HepG2 (cell line): Measurements from ENCODE around the gene TADA1. TPM values are rescaled to one million over a fixed set of nuclear protein-coding genes. Genes with fewer than 3 reads are reported as not detected.

Experiments
- CCDC6 ChIP-seq: sonication (generic); formaldehyde crosslinking; IDR thresholded peaks from 2 replicates; pipeline ENCODE4 v1.8.1; 2022; ENCODE audit warnings: mild to moderate bottlenecking, missing genetic modification reagents, moderate library complexity
- ELF4 ChIP-seq: sonication (generic); formaldehyde crosslinking; IDR thresholded peaks from 2 replicates; pipeline ENCODE4 v1.5.0; 2020; ENCODE audit warnings: missing genetic modification reagents, mild to moderate bottlenecking, moderate library complexity, borderline replicate concordance
- HNF4G ChIP-seq, 2 experiments: sonication (generic) in 1 of 2; formaldehyde crosslinking in 1 of 2; IDR thresholded peaks; 2 replicates each; pipeline versions ENCODE4 v1.4.0 to v1.6.1; 2011 to 2020; ENCODE audit warnings: borderline replicate concordance in 2 of 2, low read depth in 2 of 2, mild to moderate bottlenecking in 2 of 2, low read length in 1 of 2, missing genetic modification reagents in 1 of 2, moderate library complexity in 1 of 2
- MXD4 ChIP-seq: IDR thresholded peaks from 2 replicates; pipeline ENCODE4 v1.6.1; 2016; ENCODE audit warnings: mild to moderate bottlenecking, missing biosample characterization, missing genetic modification reagents
- SSRP1 ChIP-seq: IDR thresholded peaks from 2 replicates; pipeline ENCODE4 v1.6.1; 2016; ENCODE audit warnings: control low read depth
- THYN1 ChIP-seq: sonication (generic); formaldehyde crosslinking; IDR thresholded peaks from 2 replicates; pipeline ENCODE4 v1.8.1; 2023; ENCODE audit warnings: low read depth, mild to moderate bottlenecking, moderate library complexity, missing genetic modification reagents, borderline replicate concordance
- polyA plus RNA-seq, 8 experiments: library from polyadenylated mRNA; depleted of rRNA in 3 of 8; stranded (reverse) in 7 of 8; unstranded in 1 of 8; fragments of >200 nt; fragmentation: Illumina TruSeq in 4 of 8; extraction: Trizol in 4 of 8; gene quantifications; 2 replicates each; pipeline versions ENCODE4 v1.2.1 to v1.2.3, GENCODE V29; 2011 to 2016; ENCODE audit warnings: low read depth in 4 of 8, missing spikeins in 1 of 8, mixed read lengths in 1 of 8; ENCODE audit not compliant: insufficient read depth in 1 of 8
- total RNA-seq, 5 experiments: library from RNA; depleted of rRNA; stranded (reverse); fragments of >200 nt; fragmentation: Illumina TruSeq; extraction: Trizol; gene quantifications; 2 replicates each; pipeline ENCODE4 v1.2.3, GENCODE V29; 2016; ENCODE audit warnings: low read depth in 1 of 5
- TF ChIP-seq, protein P1 (sequence below), 2 experiments: sonication (generic) in 1 of 2; formaldehyde crosslinking in 1 of 2; IDR thresholded peaks; 2 replicates each; pipeline versions ENCODE4 v1.4.0 to v1.6.1; 2016 to 2020; ENCODE audit warnings: borderline replicate concordance in 1 of 2, low read depth in 1 of 2, mild to moderate bottlenecking in 1 of 2, missing genetic modification reagents in 1 of 2
- TF ChIP-seq, protein P2 (sequence below): sonication (generic); formaldehyde crosslinking; IDR thresholded peaks from 2 replicates; pipeline ENCODE4 v1.9.0; 2021; ENCODE audit warnings: missing genetic modification reagents, mild to moderate bottlenecking, borderline replicate concordance
- TF ChIP-seq, protein P3 (sequence below): sonication (generic); formaldehyde crosslinking; IDR thresholded peaks from one replicate; pipeline ENCODE4 v1.5.1; 2020; ENCODE audit warnings: mild to moderate bottlenecking, missing genetic modification reagents; ENCODE audit errors: not compliant biosample characterization

Gene TADA1
- total and polyA plus RNA-seq, 2 of the 13 experiments (the other 11 are each of a cell fraction or from before 2014, with no cell fraction given) = 28.3 to 29.1 TPM

DNA sequence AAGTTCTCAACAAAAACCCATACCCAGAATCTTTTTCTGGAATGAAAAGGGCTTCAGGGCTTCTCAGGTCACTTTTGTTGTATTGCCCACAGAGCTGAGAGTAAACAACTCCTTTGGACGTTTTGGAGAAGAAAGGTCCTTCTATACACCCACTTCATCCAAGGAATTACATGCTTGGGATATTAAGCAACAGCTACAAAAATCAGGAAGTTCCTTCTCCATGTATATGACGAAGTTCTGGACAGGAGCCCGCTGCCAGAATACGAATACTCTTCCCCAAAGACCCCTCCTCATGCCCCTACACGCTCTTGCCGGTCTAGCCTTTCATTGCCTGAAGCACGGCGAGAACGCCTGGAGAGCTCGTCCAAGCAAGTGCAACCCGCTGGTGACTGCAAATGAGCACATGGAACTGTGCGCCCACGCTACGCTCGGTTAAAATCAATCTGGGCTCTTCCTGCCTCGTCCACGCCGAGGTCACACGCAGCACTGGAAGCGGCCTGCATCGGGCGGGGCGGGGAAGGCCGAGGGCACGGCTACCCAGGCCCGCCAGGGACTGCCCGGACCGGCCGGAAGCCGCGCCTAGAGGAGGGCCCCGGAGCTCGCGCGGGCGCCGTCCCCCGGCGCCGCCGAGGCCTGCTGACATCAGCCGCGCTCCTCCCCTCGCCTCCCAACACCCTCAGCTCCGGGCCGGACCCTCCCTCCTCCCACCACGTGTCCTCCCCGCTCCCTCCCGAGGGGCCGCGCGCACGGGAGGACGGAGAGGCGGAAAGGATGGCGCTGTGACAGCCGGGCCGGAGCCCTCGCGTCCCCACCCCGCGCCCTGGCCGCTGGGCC is 37.1 kb downstream of the TADA1 start, which contains the start of gene POGK (continued):
- TF ChIP-seq, protein P1, sequence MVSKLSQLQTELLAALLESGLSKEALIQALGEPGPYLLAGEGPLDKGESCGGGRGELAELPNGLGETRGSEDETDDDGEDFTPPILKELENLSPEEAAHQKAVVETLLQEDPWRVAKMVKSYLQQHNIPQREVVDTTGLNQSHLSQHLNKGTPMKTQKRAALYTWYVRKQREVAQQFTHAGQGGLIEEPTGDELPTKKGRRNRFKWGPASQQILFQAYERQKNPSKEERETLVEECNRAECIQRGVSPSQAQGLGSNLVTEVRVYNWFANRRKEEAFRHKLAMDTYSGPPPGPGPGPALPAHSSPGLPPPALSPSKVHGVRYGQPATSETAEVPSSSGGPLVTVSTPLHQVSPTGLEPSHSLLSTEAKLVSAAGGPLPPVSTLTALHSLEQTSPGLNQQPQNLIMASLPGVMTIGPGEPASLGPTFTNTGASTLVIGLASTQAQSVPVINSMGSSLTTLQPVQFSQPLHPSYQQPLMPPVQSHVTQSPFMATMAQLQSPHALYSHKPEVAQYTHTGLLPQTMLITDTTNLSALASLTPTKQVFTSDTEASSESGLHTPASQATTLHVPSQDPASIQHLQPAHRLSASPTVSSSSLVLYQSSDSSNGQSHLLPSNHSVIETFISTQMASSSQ (IDR thresholded peaks at IDR 0.05; ENCODE audit: low read depth) = no peak
- TF ChIP-seq, protein P1 (CRISPR knock-in tag; IDR thresholded peaks at IDR 0.05; ENCODE audit: borderline replicate concordance) = peak; percentile 24; the same call in 1 of the 2 replicates
- TF ChIP-seq ELF4 (CRISPR knock-in tag) (no peak), MXD4 (CRISPR knock-in tag) (peak; percentile 74; the same call in 1 of the 2 replicates), THYN1 (CRISPR knock-in tag) (no peak), SSRP1 (CRISPR knock-in tag) (no peak), CCDC6 (CRISPR knock-in tag) (peak; percentile 54; the same call in 1 of the 2 replicates), HNF4G (IDR thresholded peaks at IDR 0.05; ENCODE audit: borderline replicate concordance, low read depth, low read length) (no peak), HNF4G (CRISPR knock-in tag; IDR thresholded peaks at IDR 0.05; ENCODE audit: borderline replicate concordance, low read depth) (0 out of 2 replicates have a peak, but pooled peaks have one; percentile 52)
- TF ChIP-seq, protein P2, sequence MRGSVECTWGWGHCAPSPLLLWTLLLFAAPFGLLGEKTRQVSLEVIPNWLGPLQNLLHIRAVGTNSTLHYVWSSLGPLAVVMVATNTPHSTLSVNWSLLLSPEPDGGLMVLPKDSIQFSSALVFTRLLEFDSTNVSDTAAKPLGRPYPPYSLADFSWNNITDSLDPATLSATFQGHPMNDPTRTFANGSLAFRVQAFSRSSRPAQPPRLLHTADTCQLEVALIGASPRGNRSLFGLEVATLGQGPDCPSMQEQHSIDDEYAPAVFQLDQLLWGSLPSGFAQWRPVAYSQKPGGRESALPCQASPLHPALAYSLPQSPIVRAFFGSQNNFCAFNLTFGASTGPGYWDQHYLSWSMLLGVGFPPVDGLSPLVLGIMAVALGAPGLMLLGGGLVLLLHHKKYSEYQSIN (CRISPR knock-in tag) = peak; percentile 66; the same call in 1 of the 2 replicates
- TF ChIP-seq, protein P3, sequence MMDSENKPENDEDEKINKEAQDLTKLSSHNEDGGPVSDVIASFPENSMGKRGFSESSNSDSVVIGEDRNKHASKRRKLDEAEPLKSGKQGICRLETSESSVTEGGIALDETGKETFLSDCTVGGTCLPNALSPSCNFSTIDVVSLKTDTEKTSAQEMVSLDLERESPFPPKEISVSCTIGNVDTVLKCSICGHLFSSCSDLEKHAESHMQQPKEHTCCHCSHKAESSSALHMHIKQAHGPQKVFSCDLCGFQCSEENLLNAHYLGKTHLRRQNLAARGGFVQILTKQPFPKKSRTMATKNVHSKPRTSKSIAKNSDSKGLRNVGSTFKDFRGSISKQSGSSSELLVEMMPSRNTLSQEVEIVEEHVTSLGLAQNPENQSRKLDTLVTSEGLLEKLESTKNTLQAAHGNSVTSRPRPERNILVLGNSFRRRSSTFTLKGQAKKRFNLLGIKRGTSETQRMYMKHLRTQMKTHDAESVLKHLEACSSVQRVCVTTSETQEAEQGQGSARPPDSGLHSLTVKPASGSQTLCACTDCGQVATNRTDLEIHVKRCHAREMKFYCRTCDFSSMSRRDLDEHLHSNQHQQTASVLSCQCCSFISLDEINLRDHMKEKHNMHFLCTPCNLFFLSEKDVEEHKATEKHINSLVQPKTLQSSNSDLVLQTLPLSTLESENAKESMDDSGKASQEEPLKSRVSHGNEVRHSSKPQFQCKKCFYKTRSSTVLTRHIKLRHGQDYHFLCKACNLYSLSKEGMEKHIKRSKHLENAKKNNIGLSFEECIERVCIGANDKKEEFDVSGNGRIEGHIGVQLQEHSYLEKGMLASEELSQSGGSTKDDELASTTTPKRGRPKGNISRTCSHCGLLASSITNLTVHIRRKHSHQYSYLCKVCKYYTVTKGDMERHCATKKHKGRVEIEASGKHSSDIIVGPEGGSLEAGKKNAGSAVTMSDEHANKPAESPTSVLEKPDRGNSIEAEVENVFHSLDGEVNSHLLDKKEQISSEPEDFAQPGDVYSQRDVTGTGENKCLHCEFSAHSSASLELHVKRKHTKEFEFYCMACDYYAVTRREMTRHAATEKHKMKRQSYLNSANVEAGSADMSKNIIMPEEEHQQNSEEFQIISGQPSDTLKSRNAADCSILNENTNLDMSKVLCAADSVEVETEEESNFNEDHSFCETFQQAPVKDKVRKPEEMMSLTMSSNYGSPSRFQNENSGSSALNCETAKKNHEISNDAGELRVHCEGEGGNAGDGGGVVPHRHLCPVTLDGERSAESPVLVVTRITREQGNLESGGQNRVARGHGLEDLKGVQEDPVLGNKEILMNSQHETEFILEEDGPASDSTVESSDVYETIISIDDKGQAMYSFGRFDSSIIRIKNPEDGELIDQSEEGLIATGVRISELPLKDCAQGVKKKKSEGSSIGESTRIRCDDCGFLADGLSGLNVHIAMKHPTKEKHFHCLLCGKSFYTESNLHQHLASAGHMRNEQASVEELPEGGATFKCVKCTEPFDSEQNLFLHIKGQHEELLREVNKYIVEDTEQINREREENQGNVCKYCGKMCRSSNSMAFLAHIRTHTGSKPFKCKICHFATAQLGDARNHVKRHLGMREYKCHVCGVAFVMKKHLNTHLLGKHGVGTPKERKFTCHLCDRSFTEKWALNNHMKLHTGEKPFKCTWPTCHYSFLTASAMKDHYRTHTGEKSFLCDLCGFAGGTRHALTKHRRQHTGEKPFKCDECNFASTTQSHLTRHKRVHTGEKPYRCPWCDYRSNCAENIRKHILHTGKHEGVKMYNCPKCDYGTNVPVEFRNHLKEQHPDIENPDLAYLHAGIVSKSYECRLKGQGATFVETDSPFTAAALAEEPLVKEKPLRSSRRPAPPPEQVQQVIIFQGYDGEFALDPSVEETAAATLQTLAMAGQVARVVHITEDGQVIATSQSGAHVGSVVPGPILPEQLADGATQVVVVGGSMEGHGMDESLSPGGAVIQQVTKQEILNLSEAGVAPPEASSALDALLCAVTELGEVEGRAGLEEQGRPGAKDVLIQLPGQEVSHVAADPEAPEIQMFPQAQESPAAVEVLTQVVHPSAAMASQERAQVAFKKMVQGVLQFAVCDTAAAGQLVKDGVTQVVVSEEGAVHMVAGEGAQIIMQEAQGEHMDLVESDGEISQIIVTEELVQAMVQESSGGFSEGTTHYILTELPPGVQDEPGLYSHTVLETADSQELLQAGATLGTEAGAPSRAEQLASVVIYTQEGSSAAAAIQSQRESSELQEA (CRISPR knock-in tag) = peak; percentile 86
